Motor neuron (in vitro differentiated cells): Measurements from ENCODE around the gene GOLPH3. TPM values are rescaled to one million over a fixed set of nuclear protein-coding genes. Genes with fewer than 3 reads are reported as not detected.
"Not testable (repeated sequence)": the region's sequence is repeated elsewhere in the genome, so short reads cannot be mapped to it uniquely, and the experiment has no call there.

ENCODE experiments used
- ATAC-seq, 8 experiments: fragments of 200-7000 bp; cut with Tn5 transposase; replicated peaks in 6 of 8; 2 replicates each; pipeline ENCODE4 v1.8.0; 2021; ENCODE audit warnings: mild to moderate bottlenecking in 8 of 8, moderate library complexity in 8 of 8
- H3K27ac ChIP-seq, 2 donors: fragments of 250-450 bp; sonication (Bioruptor Pico); 2 replicates each; pipeline ENCODE4 v1.9.0; 2021; ENCODE audit warnings: antibody characterized with exemption in 2 of 2, mild to moderate bottlenecking in 2 of 2, moderate library complexity in 1 of 2
- H3K4me1 ChIP-seq, 2 donors: fragments of 250-450 bp; sonication (Bioruptor Pico); replicated peaks in 1 of 2; 2 replicates each; pipeline ENCODE4 v1.6.1; 2021; ENCODE audit warnings: antibody characterized with exemption in 2 of 2, mild to moderate bottlenecking in 2 of 2, moderate library complexity in 1 of 2
- H3K4me3 ChIP-seq, 5 donors: fragments of 250-450 bp; sonication (Bioruptor Pico); 2 replicates each; pipeline ENCODE4 v1.9.0; 2021; ENCODE audit warnings: antibody characterized with exemption in 5 of 5, mild to moderate bottlenecking in 5 of 5, moderate library complexity in 4 of 5
- WGBS, 10 experiments: fragments of 450-650 bp; shearing (Covaris generic); methylation state at CpG; one replicate each; pipeline ENCODE4 v1.0.0; 2022; 5-methylcytosine and 5-hydroxymethylcytosine counted together
- in situ Hi-C, 9 experiments: fragments of 400-800 bp; cut with MboI; loops; one replicate each; pipeline ENCODE4 v1.15.0; 2021; ENCODE audit warnings: low sequenced_read_pairs in 9 of 9, low pct_unique_long_range_greater_than_20kb in 2 of 9; ENCODE audit not compliant: unreplicated experiment in 9 of 9
- total RNA-seq, 8 experiments: library from RNA; unstranded; fragments of 300-600 nt; gene quantifications; 2 replicates each; pipeline versions ENCODE4 v1.2.3 to v1.2.4, GENCODE V29; 2022

GOLPH3 gene
- total RNA-seq, 8 experiments from 2014 or later = 37.5 to 69.9 (median 46.4) TPM

GRCh38 chr5:32087086-32088082 is 86.7 kb downstream of the GOLPH3 start:
- 70 to 100% (median 88%) methylated on average over 1 to 8 of the region's 24 CpGs; no CpG with 5 or more reads in 3 of the 10 experiments for WGBS, 10 experiments
- Histone ChIP-seq H3K4me3 (no peak overlapping the region), H3K27ac (no peak overlapping the region), H3K4me1 (no peaks in the 10 kb centered on the region)
- in situ Hi-C loops = loop anchor here in 7 of 9 experiments (25.0 kb wide), 2 partner anchors 275 to 500 kb away; no protein-coding TSS in a partner anchor
- no peak for ATAC-seq

DNA sequence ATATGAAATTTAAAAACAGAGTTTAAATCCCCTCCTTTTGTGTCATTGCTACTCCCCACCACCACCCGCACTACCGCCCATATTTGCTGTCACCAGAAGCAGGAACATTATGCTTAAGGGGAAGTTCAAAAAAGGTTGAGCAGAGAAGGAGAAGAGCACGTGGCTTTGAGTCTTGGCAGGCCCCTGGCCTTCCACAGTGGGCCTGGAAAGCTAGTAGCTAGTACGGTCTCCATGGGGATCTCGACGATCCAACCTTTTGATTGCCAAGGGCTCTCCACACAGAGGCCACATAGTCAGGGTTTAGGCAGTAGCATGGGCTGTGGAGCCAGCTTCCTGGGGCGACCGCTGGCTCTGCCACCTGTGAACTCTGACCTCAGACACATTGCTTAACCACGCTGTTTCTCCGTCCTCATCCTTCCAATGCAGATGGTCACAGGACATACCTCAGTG is 90.1 kb downstream of the GOLPH3 start:
- no peaks in the 10 kb centered on the region for H3K4me1 ChIP-seq
- peak in 3 of 8 experiments; percentile 16 to 52 (median 43) for ATAC-seq
- WGBS, 10 experiments = 72 to 100% (median 85%) methylated on average over 1 to 6 of the region's 10 CpGs; no CpG with 5 or more reads in 3 of the 10 experiments
- no peak overlapping the region for H3K4me3 ChIP-seq
- no peak overlapping the region for H3K27ac ChIP-seq
- in situ Hi-C loops = loop anchor here in 7 of 9 experiments (25.0 kb wide), 2 partner anchors 272 to 497 kb away; no protein-coding TSS in a partner anchor

- 36 to 100% (median 80%) methylated on average over 1 to 3 of the region's 4 CpGs; no CpG with 5 or more reads in 1 of the 10 experiments for WGBS, 10 experiments
- in situ Hi-C loops = loop anchor here in 7 of 9 experiments (25.0 kb wide), 2 partner anchors 270 to 495 kb away; no protein-coding TSS in a partner anchor
- no peaks in the 10 kb centered on the region for H3K4me1 ChIP-seq
- no peak overlapping the region for H3K4me3 ChIP-seq
- no peak overlapping the region for H3K27ac ChIP-seq
- no peak for ATAC-seq
Measured at GRCh38 chr5:32082701-32083100, 91.4 kb downstream of the GOLPH3 start.

DNA sequence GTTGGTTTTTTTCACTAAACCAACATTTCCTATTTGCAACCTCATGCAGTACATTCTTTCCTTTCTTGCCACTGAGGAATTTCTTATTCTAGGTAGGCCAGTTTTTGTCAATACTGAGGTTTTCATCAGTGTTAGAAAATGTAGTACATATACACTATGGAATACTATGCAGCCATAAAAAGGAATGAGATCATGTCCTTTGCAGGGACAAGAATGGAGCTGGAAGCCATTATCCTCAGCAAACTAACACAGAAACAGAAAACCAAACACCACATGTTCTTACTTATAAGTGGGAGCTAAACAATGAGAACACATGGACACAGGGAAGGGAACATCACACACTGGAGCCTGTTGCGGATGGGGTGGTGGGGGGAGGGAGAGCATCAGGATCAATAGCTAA is 93.6 kb downstream of the GOLPH3 start:
- in situ Hi-C loops = loop anchor here in 7 of 9 experiments (25.0 kb wide), 2 partner anchors 268 to 493 kb away; no protein-coding TSS in a partner anchor

GRCh38 chr5:32078855-32079254 is 95.3 kb downstream of the GOLPH3 start:
- not testable (repeated sequence) for ATAC-seq, H3K4me3 ChIP-seq, H3K4me1 ChIP-seq, H3K27ac ChIP-seq
- 50 to 100% (median 81%) methylated on average over 1 to 6 of the region's 6 CpGs; no CpG with 5 or more reads in 1 of the 10 experiments for WGBS, 10 experiments
- in situ Hi-C loops = loop anchor here in 7 of 9 experiments (10.0 to 25.0 kb wide), 3 partner anchors 254 to 492 kb away; no protein-coding TSS in a partner anchor

More for the DNA sequence above, 93.6 kb downstream of the GOLPH3 start:
- WGBS, 10 experiments = 29 to 100% (median 65%) methylated on average over 1 of the region's 1 CpG; no CpG with 5 or more reads in 6 of the 10 experiments
- ATAC-seq, H3K4me1 ChIP-seq, H3K4me3 ChIP-seq, H3K27ac ChIP-seq: not testable (repeated sequence)

GRCh38 chr5:32076699-32077695 is 97.1 kb downstream of the GOLPH3 start:
- H3K4me1 ChIP-seq = no peaks in the 10 kb centered on the region
- peak in 4 of 8 experiments; percentile 22 to 52 (median 44) for ATAC-seq
- in situ Hi-C loops = loop anchor here in 7 of 9 experiments (10.0 to 25.0 kb wide), 3 partner anchors 252 to 490 kb away; no protein-coding TSS in a partner anchor
- H3K4me3 ChIP-seq = no peak overlapping the region
- 0 to 52% (median 6%) methylated on average over 1 to 4 of the region's 4 CpGs for WGBS, 10 experiments
- no peak overlapping the region for H3K27ac ChIP-seq

Other genes with a start within 250 kb of the GOLPH3 start
- gene MTMR12, start 138.6 kb upstream of the GOLPH3 start, total RNA-seq = 10 to 100 TPM in 7 of 8 experiments, 1 to 10 TPM in 1; 6.3 to 22.1 (median 13.2) TPM